GM20000 (cell line): ENCODE measurements around the gene HCRT.
"Not testable (repeated sequence)": the region's sequence is repeated elsewhere in the genome, so short reads cannot be mapped to it uniquely, and the experiment has no call there.

ENCODE experiments used
- DNase-seq: peaks from one replicate; pipeline ENCODE4 v3.0.0; 2012; ENCODE audit warnings: low spot score
- CTCF ChIP-seq: IDR thresholded peaks from 2 replicates; pipeline ENCODE4 v1.5.1; 2012; ENCODE audit warnings: mild to moderate bottlenecking, control low read depth; ENCODE audit errors: extremely low read depth, missing control alignments

HCRT gene

DNA sequence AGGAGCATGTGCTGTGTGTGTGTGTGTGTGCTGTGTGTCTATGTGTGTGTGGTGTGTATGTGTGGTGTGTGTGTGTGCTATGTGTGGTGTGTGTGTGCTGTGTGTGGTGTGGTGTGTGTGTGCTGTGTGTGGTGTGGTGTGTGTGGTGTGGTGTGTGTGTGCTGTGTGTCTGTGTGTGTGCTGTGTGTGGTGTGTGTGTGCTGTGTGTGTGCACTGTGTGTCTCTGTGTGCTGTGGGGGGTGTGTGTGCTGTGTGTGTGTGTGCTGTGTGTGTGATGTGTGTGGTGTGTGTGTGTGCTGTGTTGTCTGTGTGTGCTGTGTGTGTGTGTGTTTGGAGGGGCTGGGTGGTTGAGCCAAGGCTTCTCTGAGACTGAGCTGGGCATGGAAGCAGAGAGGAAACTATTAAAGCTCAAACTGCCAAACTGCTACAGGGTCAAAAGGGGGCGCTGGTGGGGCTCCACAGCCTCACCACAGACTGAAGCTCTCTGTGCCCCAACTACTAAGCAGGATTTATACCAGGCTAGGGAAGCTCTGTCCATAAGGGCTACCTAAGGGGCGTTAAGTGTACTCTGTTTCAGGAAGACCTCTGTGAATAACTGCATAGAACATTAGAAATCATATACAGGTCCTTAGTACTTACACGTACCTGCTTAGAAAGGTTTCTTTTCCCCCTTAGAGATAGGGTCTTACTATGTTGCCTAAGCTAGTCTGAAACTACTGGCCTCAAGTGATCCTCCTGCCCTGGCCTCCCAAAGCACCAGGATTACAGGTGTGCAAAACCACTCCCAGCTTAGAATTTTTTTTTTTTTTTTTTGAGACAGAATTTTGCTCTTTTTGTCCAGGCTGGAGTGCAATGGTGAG is 36.9 kb upstream of the HCRT start:
- peak; percentile 49 for TF ChIP-seq CTCF
- peak; percentile 78 for DNase-seq

DNA sequence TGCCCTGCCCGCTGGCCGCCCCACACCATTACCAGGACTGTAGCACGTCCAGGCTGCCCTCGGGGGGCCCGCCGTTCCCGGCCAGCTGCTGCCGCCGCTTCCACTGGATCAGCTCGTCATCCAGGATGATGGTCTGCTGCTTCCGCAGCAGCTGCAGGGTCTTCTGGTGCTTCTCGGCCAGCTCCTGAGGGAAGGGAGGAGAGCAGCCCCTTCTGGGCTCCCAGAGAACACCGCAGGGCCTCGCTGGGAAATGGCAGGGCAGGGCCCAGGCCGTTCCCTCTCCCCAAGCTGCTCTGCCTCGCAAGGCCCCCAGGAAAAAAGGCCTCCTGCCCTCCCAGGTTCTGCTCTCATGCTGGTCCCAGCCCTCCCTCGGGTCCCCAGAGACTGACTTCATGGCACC is 34.0 kb upstream of the HCRT start:
- not testable (repeated sequence) for DNase-seq

GRCh38 chr17:42214156-42214555 is 28.9 kb upstream of the HCRT start:
- no peak for TF ChIP-seq CTCF
- DNase-seq: no peak

GRCh38 chr17:42212382-42212781 is 27.1 kb upstream of the HCRT start:
- DNase-seq: no peak
- TF ChIP-seq CTCF: no peak

GRCh38 chr17:42211921-42212341 is 26.7 kb upstream of the HCRT start:
- not testable (repeated sequence) for DNase-seq

- no peak for DNase-seq
- no peak for TF ChIP-seq CTCF
Observed at GRCh38 chr17:42210046-42210445, 24.8 kb upstream of the HCRT start.

GRCh38 chr17:42206153-42206612 is 20.9 kb upstream of the HCRT start:
- DNase-seq: not testable (repeated sequence)

DNA sequence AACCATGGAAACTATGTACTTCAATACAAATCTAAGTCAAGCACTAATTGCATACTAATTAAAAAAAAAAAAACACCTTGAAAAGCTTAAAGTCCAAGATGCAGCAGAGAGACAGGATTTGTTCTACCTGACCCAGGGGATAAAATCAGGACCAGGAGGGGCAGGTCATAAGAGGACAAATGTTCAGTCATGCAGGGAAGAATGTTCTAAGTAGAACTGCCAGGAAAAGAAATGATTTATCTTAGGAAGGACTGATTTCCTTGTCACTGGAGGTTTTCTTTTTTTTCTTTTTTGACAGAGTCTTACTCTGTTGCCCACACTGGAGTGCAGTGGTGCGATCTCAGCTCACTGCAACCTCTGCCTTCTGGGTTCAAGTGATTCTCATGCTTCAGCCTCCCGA is 18.1 kb upstream of the HCRT start:
- no peak for TF ChIP-seq CTCF
- DNase-seq: no peak

GRCh38 chr17:42202696-42203095 is 17.4 kb upstream of the HCRT start:
- DNase-seq: no peak
- no peak for TF ChIP-seq CTCF
